ENCODE data around the gene ERV3-1.

ERV3-1 gene

DNA sequence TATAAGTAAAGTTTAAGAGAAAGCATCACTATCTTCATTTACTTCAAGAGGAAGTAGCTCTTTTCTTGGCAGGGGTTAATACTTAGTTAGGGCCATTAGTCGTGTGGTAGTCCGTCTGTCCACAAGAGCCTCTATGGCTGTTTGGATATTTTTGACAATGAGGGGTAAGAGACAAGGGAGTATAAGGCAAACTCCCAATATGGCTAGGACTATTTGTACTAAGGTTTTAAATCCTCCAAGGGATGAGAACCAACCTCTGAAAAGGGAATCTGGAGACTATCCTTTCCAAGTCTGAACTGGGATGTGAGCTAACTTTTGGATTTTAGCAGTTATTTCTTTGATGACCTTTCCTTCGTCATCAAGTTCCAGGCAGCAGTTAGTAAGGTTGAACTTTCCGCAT lies 15.6 kb downstream of the ERV3-1 start, which contains the start of gene ZNF117:
TSS of gene ZNF117 (minus strand) at position 101 of the 400 bp plus-strand sequence.
- no peaks in the 10 kb centered on the region for H3K27me3 ChIP-seq (ENCODE audit: insufficient read depth, poor library complexity, severe bottlenecking)
- no peak within 1 kb of the TSS for H3K4me3 ChIP-seq (replicated peaks; ENCODE audit: insufficient read depth, low read length)
- no peak for DNase-seq (ENCODE audit: low read depth in 1 of 2, low spot score in 1 of 2)
- TF ChIP-seq GABPA (IDR thresholded peaks at IDR 0.05; ENCODE audit: low read depth) (no peak), SPI1 (IDR thresholded peaks at IDR 0.05; ENCODE audit: borderline replicate concordance, low read depth) (no peak)
- TF ChIP-seq, protein P1, sequence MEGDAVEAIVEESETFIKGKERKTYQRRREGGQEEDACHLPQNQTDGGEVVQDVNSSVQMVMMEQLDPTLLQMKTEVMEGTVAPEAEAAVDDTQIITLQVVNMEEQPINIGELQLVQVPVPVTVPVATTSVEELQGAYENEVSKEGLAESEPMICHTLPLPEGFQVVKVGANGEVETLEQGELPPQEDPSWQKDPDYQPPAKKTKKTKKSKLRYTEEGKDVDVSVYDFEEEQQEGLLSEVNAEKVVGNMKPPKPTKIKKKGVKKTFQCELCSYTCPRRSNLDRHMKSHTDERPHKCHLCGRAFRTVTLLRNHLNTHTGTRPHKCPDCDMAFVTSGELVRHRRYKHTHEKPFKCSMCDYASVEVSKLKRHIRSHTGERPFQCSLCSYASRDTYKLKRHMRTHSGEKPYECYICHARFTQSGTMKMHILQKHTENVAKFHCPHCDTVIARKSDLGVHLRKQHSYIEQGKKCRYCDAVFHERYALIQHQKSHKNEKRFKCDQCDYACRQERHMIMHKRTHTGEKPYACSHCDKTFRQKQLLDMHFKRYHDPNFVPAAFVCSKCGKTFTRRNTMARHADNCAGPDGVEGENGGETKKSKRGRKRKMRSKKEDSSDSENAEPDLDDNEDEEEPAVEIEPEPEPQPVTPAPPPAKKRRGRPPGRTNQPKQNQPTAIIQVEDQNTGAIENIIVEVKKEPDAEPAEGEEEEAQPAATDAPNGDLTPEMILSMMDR (IDR thresholded peaks at IDR 0.05; ENCODE audit: insufficient read depth, low read length) = no peak
- TF ChIP-seq, protein P2, sequence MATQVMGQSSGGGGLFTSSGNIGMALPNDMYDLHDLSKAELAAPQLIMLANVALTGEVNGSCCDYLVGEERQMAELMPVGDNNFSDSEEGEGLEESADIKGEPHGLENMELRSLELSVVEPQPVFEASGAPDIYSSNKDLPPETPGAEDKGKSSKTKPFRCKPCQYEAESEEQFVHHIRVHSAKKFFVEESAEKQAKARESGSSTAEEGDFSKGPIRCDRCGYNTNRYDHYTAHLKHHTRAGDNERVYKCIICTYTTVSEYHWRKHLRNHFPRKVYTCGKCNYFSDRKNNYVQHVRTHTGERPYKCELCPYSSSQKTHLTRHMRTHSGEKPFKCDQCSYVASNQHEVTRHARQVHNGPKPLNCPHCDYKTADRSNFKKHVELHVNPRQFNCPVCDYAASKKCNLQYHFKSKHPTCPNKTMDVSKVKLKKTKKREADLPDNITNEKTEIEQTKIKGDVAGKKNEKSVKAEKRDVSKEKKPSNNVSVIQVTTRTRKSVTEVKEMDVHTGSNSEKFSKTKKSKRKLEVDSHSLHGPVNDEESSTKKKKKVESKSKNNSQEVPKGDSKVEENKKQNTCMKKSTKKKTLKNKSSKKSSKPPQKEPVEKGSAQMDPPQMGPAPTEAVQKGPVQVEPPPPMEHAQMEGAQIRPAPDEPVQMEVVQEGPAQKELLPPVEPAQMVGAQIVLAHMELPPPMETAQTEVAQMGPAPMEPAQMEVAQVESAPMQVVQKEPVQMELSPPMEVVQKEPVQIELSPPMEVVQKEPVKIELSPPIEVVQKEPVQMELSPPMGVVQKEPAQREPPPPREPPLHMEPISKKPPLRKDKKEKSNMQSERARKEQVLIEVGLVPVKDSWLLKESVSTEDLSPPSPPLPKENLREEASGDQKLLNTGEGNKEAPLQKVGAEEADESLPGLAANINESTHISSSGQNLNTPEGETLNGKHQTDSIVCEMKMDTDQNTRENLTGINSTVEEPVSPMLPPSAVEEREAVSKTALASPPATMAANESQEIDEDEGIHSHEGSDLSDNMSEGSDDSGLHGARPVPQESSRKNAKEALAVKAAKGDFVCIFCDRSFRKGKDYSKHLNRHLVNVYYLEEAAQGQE (IDR thresholded peaks at IDR 0.05; ENCODE audit: insufficient replicate concordance, low read depth) = no peak
- H3K27ac ChIP-seq (replicated peaks) = no peak within 1 kb of the TSS

DNA sequence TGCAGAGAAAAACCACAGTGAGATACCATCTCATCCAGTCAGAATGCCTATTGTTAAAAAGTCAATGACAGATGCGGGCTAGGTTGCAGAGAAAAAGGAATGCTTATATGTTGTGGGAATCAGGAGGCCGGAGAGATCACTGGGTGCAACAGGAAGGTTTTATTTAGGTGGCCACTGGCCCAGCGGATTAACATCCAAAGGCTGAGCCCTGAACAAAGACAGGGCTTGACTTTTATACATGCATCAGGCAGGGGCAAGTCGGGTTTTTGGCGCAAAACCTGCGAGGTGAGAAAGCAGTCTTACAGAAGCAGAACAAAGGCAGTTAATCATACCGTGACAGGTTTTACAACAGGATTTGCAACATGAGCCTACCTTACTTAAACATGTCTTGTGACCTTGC lies 16.3 kb downstream of the ERV3-1 start:
- no peak overlapping the region for H3K4me3 ChIP-seq (replicated peaks; ENCODE audit: insufficient read depth, low read length)
- TF ChIP-seq, protein P2 (IDR thresholded peaks at IDR 0.05; ENCODE audit: insufficient replicate concordance, low read depth) = no peak
- TF ChIP-seq GABPA (IDR thresholded peaks at IDR 0.05; ENCODE audit: low read depth) (no peak), SPI1 (IDR thresholded peaks at IDR 0.05; ENCODE audit: borderline replicate concordance, low read depth) (no peak), POLR2AphosphoS5 (IDR thresholded peaks at IDR 0.05; ENCODE audit: low read depth) (no peak)
- TF ChIP-seq, protein P1 (IDR thresholded peaks at IDR 0.05; ENCODE audit: insufficient read depth, low read length) = no peak

DNA sequence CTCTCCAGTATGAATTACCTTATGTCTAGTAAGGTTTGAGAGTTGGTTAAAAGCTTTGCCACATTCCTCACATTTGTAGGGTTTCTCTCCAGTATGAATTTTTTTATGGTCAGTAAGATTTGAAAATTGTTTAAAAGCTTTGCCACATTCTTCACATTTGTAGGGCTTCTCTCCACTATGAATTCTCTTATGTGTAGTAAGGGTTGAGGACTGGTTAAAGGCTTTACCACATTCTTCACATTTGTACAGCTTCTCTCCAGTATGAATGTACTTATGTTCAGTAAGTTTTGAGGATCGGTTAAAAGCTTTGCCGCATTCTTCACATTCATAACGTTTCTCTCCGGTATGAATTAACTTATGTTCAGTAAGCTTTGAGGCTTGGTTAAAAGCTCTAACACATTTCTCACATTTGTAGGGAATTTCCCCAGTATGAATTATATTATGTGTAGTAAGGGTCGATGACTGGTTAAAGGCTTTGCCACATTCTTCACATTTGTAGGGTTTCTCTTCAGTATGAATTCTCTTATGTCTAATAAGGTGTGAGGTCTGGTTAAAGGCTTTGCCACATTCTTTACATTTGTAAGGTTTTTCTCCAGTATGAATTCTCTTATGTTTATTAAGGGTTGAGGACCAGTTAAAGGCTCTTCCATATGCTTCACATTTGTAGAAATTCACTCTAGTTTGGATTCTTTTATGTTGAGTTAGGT lies 27.8 kb downstream of the ERV3-1 start:
- no peaks in the 10 kb centered on the region for H3K27me3 ChIP-seq (ENCODE audit: insufficient read depth, poor library complexity, severe bottlenecking)
- no peak overlapping the region for H3K4me3 ChIP-seq (replicated peaks; ENCODE audit: insufficient read depth, low read length)
- TF ChIP-seq, protein P2 (IDR thresholded peaks at IDR 0.05; ENCODE audit: insufficient replicate concordance, low read depth) = no peak
- no peak for TF ChIP-seq POLR2AphosphoS5 (IDR thresholded peaks at IDR 0.05; ENCODE audit: low read depth)
- TF ChIP-seq GABPA (IDR thresholded peaks at IDR 0.05; ENCODE audit: low read depth) = no peak
- no peak for TF ChIP-seq SPI1 (IDR thresholded peaks at IDR 0.05; ENCODE audit: borderline replicate concordance, low read depth)
- TF ChIP-seq, protein P1 (IDR thresholded peaks at IDR 0.05; ENCODE audit: insufficient read depth, low read length) = no peak
- no peak overlapping the region for H3K27ac ChIP-seq (replicated peaks)
- DNase-seq (ENCODE audit: low read depth in 1 of 2, low spot score in 1 of 2) = no peak

More for the DNA sequence above, 16.3 kb downstream of the ERV3-1 start:
- Histone ChIP-seq H3K27ac (replicated peaks) (no peak overlapping the region), H3K27me3 (ENCODE audit: insufficient read depth, poor library complexity, severe bottlenecking) (no peaks in the 10 kb centered on the region)
- no peak for DNase-seq (ENCODE audit: low read depth in 1 of 2, low spot score in 1 of 2)

All from HL-60 (cell line).